ENCODE results near the gene CGA.

CGA gene

GRCh38 chr6:87088076-87088475 lies 6.8 kb downstream of the CGA start:
- DNase-seq (ENCODE audit: low read depth) = no peak

- DNase-seq (ENCODE audit: low read depth) = no peak
These were observed 12.7 kb downstream of the CGA start for GRCh38 chr6:87082160-87082721.

- DNase-seq (ENCODE audit: low read depth) = peak; percentile 14
These were observed 15.8 kb downstream of the CGA start for GRCh38 chr6:87078983-87079616.

GRCh38 chr6:87075168-87075567 lies 19.7 kb downstream of the CGA start:
- no peak for DNase-seq (ENCODE audit: low read depth)

- no peak for DNase-seq (ENCODE audit: low read depth)
These were observed 20.7 kb downstream of the CGA start for GRCh38 chr6:87074101-87074621.

- DNase-seq (ENCODE audit: low read depth) = no peak
These were observed 23.2 kb downstream of the CGA start for GRCh38 chr6:87071683-87072082.

GRCh38 chr6:87070741-87071140 lies 24.2 kb downstream of the CGA start:
- no peak for DNase-seq (ENCODE audit: low read depth)

- no peak for DNase-seq (ENCODE audit: low read depth)
These were observed 26.1 kb downstream of the CGA start for GRCh38 chr6:87068795-87069194.

- no peak for DNase-seq (ENCODE audit: low read depth)
These were observed 28.2 kb downstream of the CGA start for GRCh38 chr6:87066449-87067333.

GRCh38 chr6:87065117-87065516 lies 29.8 kb downstream of the CGA start:
- DNase-seq (ENCODE audit: low read depth) = no peak

- DNase-seq (ENCODE audit: low read depth) = no peak
These were observed 35.0 kb downstream of the CGA start for GRCh38 chr6:87059943-87060342.

- no peak for DNase-seq (ENCODE audit: low read depth)
These were observed 40.6 kb downstream of the CGA start for GRCh38 chr6:87054143-87054833.

GRCh38 chr6:87053312-87053711 lies 41.6 kb downstream of the CGA start:
- no peak for DNase-seq (ENCODE audit: low read depth)

GRCh38 chr6:87049779-87050178 lies 45.1 kb downstream of the CGA start:
- DNase-seq (ENCODE audit: low read depth) = no peak

GRCh38 chr6:87045521-87046075 lies 49.3 kb downstream of the CGA start:
- DNase-seq (ENCODE audit: low read depth) = no peak

- DNase-seq (ENCODE audit: low read depth) = no peak
These were observed 54.2 kb downstream of the CGA start for GRCh38 chr6:87040729-87041128.
